ENCODE data around the gene EIPR1. TPM values are rescaled to one million over a fixed set of nuclear protein-coding genes. Genes with fewer than 3 reads are reported as not detected.

EIPR1 gene
- total RNA-seq, 1 donor from 2014 or later: 25.9 TPM

- no peak for ATAC-seq
These were observed 110.4 kb downstream of the EIPR1 start for GRCh38 chr2:3266925-3267867.

DNA sequence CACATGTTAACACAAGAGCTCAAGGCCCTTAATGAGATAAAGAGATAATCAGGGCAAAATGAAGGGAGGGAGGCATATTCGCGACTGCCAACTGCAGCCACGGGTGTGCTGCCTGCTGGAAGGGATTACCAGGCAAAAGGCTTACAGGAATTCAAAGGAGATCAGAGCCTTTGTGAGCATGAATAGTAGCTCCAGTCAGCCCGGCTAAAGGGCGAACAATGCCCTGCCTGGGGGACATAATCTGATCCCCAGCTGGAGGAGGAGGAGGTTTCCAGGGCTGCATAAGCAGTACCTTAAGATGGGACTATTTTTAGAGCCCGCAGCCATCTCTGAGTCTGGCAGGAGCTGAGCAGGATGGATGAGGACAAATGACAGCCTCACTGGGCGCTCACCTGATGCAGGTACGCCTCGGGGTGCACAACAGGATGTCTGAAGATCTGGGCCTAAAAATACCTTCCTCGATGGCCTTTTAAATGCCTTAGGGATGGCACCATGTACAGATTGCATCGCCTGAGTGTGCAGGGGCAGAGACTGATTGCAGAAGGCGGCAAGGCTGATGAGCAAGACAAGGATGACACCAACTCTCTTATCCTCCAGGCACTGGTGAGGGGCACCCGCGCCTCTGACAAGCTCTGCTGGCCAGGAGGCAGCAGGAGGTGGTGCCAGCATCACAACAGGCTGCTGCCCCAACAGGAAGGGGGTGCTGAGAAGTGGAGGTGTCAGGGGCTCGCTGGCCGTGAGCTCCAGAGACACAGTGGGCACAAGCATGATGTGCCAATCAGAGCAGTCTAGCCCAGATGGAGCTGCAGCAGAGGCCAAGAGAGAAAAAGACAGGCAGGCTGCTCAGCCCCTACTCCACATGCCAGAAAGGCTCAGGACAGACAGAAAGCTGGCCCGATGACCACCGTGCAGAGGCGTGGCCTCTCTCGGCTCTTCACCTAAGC lies 111.4 kb downstream of the EIPR1 start:
- ATAC-seq: no peak

DNA sequence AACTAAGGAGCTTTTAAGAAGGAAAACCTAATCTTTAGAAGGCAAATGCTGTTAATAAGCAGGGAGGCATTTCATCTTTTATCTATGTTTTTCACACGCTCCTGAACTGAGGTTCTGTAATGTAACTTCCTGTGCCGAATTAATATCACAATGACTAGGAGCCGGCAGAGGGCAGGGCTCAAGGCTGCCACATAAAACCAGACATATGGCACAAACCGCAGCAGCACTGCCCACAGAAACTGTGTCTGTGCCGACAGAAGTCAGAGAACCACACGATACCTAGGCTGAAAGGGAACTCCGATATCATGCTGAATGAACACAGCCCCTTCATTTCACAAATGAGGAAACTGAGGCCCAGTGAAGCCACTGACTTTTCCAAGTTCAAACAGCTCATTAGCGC lies 112.1 kb downstream of the EIPR1 start:
- ATAC-seq: no peak

- no peak for ATAC-seq
These were observed 113.4 kb downstream of the EIPR1 start for GRCh38 chr2:3264010-3264744.

- ATAC-seq: no peak
These were observed 114.1 kb downstream of the EIPR1 start for GRCh38 chr2:3263487-3263886.

- ATAC-seq: no peak
These were observed 114.9 kb downstream of the EIPR1 start for GRCh38 chr2:3262437-3263388.

- ATAC-seq: no peak
These were observed 116.1 kb downstream of the EIPR1 start for GRCh38 chr2:3261511-3261910.

GRCh38 chr2:3260959-3261358 lies 116.7 kb downstream of the EIPR1 start:
- ATAC-seq: no peak

DNA sequence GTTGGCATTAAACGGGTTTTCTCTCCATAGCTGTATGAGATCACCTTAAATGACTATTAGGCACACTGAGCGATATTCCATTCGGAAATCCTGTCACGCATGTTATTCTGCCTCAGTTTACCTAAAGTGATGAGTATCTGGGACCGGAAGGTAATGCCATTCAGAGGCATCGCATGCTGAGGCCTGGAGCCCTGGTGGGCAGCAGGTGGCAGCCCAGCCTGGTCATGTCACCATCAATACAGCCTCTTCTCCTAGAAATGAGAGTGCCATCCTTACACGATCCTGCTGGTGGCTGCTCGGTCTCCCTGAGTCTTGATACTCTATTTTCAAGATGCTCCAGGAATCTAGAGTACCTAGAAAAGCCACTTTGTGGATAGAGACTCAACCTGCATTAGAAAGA lies 119.8 kb downstream of the EIPR1 start:
- ATAC-seq: no peak

- ATAC-seq: peak; percentile 52
These were observed 120.5 kb downstream of the EIPR1 start for GRCh38 chr2:3257166-3257565.

GRCh38 chr2:3256605-3257004 lies 121.0 kb downstream of the EIPR1 start:
- no peak for ATAC-seq

GRCh38 chr2:3256157-3256556 lies 121.5 kb downstream of the EIPR1 start:
- no peak for ATAC-seq

DNA sequence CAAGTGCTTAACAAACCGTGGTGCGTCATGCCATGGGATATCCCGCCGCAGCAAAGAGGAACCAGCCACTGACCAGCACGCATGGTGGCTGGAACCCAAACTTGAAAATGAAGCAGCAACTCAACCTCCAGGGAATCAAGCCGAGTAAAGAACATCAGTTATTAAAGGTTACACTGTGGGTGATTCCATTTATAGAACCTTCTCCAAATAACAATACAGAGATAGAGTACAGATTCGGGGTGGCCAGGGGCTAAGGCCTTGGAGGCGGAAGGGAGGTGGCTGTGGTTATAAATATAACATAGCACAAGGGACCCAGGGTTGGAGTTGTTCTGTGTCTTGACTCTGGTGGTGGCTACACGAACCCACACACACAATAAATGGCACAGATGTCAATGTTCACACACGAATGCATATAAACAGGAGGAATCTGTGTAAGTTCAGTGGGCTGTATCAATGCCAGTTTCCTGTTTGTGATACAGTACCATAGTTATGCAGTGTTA lies 123.1 kb downstream of the EIPR1 start:
- no peak for ATAC-seq

DNA sequence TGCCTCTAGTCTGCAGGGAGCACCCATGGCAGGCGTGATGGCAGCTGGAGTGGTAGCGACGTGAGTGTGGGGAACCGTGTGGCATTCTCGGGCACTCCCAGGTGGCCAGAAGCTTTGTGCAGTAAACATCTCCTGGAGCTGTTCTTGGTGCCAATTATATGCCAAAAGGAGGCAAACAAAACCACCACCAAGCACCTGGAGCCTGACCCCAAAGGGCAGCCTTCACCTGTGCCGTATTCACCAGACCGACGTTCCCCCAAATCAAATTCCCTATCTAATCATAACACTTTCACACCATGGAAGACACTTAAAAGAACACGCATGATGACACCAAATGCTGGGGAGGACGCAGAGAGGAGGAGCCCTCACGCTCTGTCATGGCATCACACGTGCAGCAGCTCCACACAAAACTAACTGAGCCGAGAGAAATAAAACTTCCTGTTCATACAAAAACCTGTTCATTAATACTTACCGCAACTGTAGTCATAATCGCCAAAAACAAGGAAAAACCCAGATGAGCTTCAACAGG lies 123.6 kb downstream of the EIPR1 start:
- no peak for ATAC-seq

- no peak for ATAC-seq
These were observed 125.7 kb downstream of the EIPR1 start for GRCh38 chr2:3251946-3252345.

- ATAC-seq: no peak
These were observed 128.1 kb downstream of the EIPR1 start for GRCh38 chr2:3249476-3249962.

DNA sequence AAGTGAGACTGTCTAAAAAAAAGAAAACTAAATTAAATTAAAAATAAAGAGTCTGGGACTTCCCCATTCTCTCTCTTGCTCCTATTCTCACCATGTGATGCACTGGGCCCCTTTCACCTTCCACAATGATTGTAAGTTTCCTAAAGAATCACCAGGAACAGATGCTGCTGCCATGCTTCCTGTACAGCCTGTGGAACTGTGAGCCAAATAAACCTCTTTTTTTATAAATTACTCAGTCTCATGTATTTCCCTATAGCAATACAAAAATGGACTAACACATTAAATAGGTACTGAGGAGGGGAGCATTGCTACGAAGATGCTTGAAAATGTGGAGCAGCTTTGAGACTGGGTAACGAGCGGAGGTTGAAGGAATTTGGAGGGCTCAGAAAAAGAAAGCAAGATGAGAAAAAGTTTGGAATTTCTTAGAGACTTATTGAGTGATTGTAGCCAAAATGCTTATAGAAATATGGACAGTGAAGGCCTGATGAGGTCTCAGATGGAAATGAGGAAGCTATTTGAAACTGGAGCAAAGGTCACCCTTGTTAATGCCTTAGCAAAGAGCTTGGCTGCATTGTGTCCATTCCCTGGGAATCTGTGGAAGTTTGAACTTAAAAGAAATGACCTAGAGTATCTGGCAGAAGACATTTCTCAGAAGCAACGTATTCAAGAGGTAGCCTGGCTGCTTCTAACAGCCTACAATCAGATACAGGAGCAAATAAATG lies 128.7 kb downstream of the EIPR1 start:
- ATAC-seq: no peak

DNA sequence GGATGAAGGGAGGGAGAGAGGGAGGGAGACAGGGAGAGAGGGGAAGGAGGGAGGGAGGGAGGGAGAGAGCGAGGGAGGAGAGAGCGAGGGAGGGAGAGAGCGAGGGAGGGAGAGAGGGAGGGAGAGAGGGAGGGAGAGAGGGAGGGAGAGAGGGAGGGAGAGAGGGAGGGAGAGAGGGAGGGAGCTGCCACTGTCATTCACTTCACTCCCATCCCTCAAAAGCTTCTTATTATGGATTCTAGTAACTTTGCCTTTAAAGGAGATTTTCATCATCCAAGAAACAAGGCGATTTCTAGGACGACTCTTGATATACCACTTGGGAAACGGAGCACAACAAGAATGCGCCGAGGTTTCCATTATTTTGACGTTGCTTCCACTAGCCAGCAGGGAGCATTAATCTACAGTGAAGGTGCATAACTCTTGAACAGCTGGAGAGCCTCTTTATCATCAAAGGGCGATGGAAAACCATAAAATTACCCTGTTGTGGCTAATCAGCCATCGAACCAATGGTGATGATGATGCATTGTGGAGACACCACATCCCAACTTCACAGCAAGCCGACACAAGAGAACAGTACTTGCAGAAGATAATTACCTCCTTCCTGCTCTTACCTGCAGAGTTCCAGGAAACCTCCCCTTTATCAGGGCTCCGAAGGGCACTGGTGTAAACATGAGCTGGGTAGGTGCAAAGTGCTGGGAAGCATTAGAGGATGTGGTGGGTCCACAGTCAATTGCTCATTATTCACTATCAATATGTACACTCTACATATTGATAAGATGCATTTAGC lies 130.5 kb downstream of the EIPR1 start:
- no peak for ATAC-seq

DNA sequence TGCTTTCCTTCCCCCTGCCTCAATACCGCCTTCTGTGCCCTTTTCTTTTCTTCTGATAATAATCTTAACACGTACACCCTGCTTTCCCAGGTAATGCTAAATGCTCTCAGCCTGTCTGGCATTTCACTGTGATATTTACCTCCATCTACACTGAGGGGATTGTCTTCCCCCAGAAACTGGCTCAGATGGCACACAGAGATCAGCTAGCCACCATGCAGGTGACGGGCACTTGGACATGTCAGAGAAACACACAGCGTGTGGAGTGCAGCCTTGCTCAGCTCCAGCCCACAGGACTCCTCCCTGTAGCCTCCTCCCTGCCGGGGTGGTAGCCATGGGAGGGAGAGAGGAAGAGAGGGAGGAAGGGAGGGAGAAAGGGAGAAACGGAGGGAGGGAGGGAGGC lies 131.2 kb downstream of the EIPR1 start:
- ATAC-seq: no peak
